ENCODE data around the gene TP53TG3B. TPM values are rescaled to one million over a fixed set of nuclear protein-coding genes. Genes with fewer than 3 reads are reported as not detected.

Gene TP53TG3B
- total RNA-seq, result not detected in 2 replicates

DNA sequence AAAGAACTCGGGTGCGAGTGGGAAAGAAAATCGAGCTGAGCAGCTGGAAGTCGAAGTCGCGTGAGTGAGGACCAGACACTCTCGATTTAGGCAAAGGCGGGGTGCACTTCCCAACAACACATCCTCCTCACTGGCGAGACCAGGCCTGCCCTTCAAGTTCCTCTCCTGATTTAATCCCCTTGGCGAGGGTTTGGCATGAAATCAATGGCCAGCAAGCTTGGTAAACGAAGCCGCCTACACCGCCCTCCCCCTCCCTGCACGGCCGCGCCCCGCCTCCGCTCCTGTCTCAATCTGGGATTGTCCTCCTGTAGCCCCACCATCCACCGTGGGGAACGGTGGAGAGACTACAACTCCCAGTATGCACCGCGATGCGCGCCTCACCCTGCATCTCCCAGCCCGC is at the start of gene TP53TG3B:
Gene TP53TG3B (plus strand): TSS at position 301 of the 400 bp plus-strand sequence. CDS start 68 bp downstream, at position 369.

Other genes starting within 250 kb of the TP53TG3B start
- gene TP53TG3C, start 166.6 kb upstream of the TP53TG3B start, total RNA-seq, result not detected in 2 replicates
- not detected in 2 replicates for gene TP53TG3E, start 56.5 kb upstream of the TP53TG3B start, total RNA-seq
- not detected in 2 replicates for gene TP53TG3F, start 98.8 kb downstream of the TP53TG3B start, total RNA-seq